GM23248 (cell line): ENCODE results near the gene SEMA5B.

Experiments
- EZH2 ChIP-seq: fragments of 200-600 bp; sonication (generic); IDR thresholded peaks from 2 replicates; pipeline ENCODE4 v1.6.1; 2018; ENCODE audit warnings: antibody characterized with exemption, mild to moderate bottlenecking; ENCODE audit not compliant: insufficient read depth, poor library complexity, severe bottlenecking
- EZH2phosphoT487 ChIP-seq: fragments of 200-600 bp; sonication (generic); IDR thresholded peaks from 2 replicates; pipeline ENCODE4 v1.6.1; 2018; ENCODE audit warnings: antibody characterized with exemption, moderate library complexity, mild to moderate bottlenecking, low read depth; ENCODE audit not compliant: insufficient read depth

DNA sequence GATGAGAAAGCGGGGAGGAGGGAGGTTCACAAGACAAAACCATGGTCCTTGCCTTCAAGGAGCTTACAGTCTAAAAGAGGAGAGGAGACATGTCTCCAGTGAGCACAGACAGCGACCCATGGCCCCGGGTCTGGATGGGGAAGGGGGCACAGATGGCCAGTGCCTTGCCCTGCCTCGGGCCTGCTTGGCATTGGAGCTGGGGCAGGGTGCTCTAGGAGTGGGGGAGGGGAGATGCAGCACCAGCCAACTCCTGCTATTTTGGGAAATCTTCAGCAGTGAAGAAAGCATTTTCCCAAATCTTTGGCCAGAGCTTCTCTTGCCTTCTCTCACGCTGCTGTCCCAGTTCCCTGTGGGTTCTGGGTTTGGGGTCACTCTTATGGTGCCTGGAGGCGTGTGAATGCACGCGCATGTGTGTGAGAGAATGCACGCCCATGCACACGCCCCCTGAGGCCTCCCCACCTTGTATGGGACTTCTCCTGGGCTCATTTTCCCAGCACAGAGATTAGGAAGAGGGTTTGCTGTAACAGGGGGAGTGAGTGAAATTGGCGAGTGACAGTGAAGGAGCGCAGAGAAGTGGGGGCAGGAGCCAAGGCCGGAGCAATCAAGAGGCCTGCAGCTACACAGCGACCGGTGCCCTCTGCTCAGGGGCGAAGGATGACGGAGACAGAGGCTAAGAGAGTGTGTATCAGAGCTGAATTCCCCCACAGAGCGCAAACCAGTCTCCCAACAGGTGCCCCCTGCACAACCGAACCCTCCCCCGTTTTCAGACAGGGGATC, 71.5 kb downstream of the SEMA5B start:
- TF ChIP-seq EZH2: no peak
- TF ChIP-seq EZH2phosphoT487: no peak
